ENCODE data around the gene CDH13. TPM values are rescaled to one million over a fixed set of nuclear protein-coding genes. Genes with fewer than 3 reads are reported as not detected.

CDH13 gene
- total and polyA plus RNA-seq, 2 donors (not counting 1 experiment from before 2014, with no cell fraction given) = 27.6 to 96.7 TPM

- Histone ChIP-seq H3K79me2 (ENCODE audit: control insufficient read depth, insufficient read depth, low read length) (no peaks in the 10 kb centered on the region), H3K36me3 (ENCODE audit: control insufficient read depth, insufficient read depth, low read length) (no peaks in the 10 kb centered on the region), H4K20me1 (ENCODE audit: control insufficient read depth, extremely low read depth, insufficient read depth, low read length) (no peaks in the 10 kb centered on the region), H3K4me3 (replicated peaks in 1 of 4; ENCODE audit: control extremely low read depth in 1 of 4, insufficient read depth in 1 of 4, low read depth in 3 of 4, low read length in 4 of 4) (no peak overlapping the region), H3K27ac (ENCODE audit: insufficient read depth, low read length) (no peak overlapping the region), H2AFZ (ENCODE audit: low read length) (no peak overlapping the region), H3K9ac (ENCODE audit: insufficient read depth, low read length) (no peak overlapping the region), H3K9me3 (ENCODE audit: control insufficient read depth, insufficient read depth, low read depth, low read length) (no peaks in the 10 kb centered on the region), H3K4me1 (ENCODE audit: control insufficient read depth, extremely low read depth, insufficient read depth, low read length) (no peaks in the 10 kb centered on the region), H3K27me3 (ENCODE audit: control insufficient read depth, insufficient read depth, low read length) (no peaks in the 10 kb centered on the region), H3K4me2 (ENCODE audit: extremely low read depth, insufficient read depth, low read length) (no peak overlapping the region)
- DNase-seq (ENCODE audit: low read depth in 2 of 2) = no peak
- TF ChIP-seq CTCF (conservative IDR thresholded peaks at IDR 0.05 in 1 of 2, IDR thresholded peaks at IDR 0.05 in 1 of 2; ENCODE audit: low read depth in 1 of 2, low read length in 2 of 2) (no peak), EZH2 (IDR thresholded peaks at IDR 0.05; ENCODE audit: low read length, missing control alignments) (no peak)
Observed at GRCh38 chr16:82782715-82783251, 156.0 kb downstream of the CDH13 start.

GRCh38 chr16:82783933-82784572 is 157.3 kb downstream of the CDH13 start:
- Histone ChIP-seq H3K9ac (ENCODE audit: insufficient read depth, low read length) (no peak overlapping the region), H3K9me3 (ENCODE audit: control insufficient read depth, insufficient read depth, low read depth, low read length) (no peaks in the 10 kb centered on the region), H3K4me2 (ENCODE audit: extremely low read depth, insufficient read depth, low read length) (no peak overlapping the region), H3K36me3 (ENCODE audit: control insufficient read depth, insufficient read depth, low read length) (no peaks in the 10 kb centered on the region), H3K4me3 (replicated peaks in 1 of 4; ENCODE audit: control extremely low read depth in 1 of 4, insufficient read depth in 1 of 4, low read depth in 3 of 4, low read length in 4 of 4) (no peak overlapping the region), H2AFZ (ENCODE audit: low read length) (no peak overlapping the region), H3K27me3 (ENCODE audit: control insufficient read depth, insufficient read depth, low read length) (no peaks in the 10 kb centered on the region), H3K79me2 (ENCODE audit: control insufficient read depth, insufficient read depth, low read length) (no peaks in the 10 kb centered on the region), H4K20me1 (ENCODE audit: control insufficient read depth, extremely low read depth, insufficient read depth, low read length) (no peaks in the 10 kb centered on the region), H3K4me1 (ENCODE audit: control insufficient read depth, extremely low read depth, insufficient read depth, low read length) (no peaks in the 10 kb centered on the region), H3K27ac (ENCODE audit: insufficient read depth, low read length) (no peak overlapping the region)
- no peak for DNase-seq (ENCODE audit: low read depth in 2 of 2)
- TF ChIP-seq CTCF (conservative IDR thresholded peaks at IDR 0.05 in 1 of 2, IDR thresholded peaks at IDR 0.05 in 1 of 2; ENCODE audit: low read depth in 1 of 2, low read length in 2 of 2) = no peak

GRCh38 chr16:82784573-82784968 is 157.8 kb downstream of the CDH13 start:
- no peak for DNase-seq (ENCODE audit: low read depth in 2 of 2)
- Histone ChIP-seq H3K4me2 (ENCODE audit: extremely low read depth, insufficient read depth, low read length) (no peak overlapping the region), H3K9ac (ENCODE audit: insufficient read depth, low read length) (no peak overlapping the region), H3K79me2 (ENCODE audit: control insufficient read depth, insufficient read depth, low read length) (no peaks in the 10 kb centered on the region), H3K4me1 (ENCODE audit: control insufficient read depth, extremely low read depth, insufficient read depth, low read length) (no peaks in the 10 kb centered on the region), H3K27me3 (ENCODE audit: control insufficient read depth, insufficient read depth, low read length) (no peaks in the 10 kb centered on the region), H2AFZ (ENCODE audit: low read length) (no peak overlapping the region), H3K36me3 (ENCODE audit: control insufficient read depth, insufficient read depth, low read length) (no peaks in the 10 kb centered on the region), H3K4me3 (replicated peaks in 1 of 4; ENCODE audit: control extremely low read depth in 1 of 4, insufficient read depth in 1 of 4, low read depth in 3 of 4, low read length in 4 of 4) (no peak overlapping the region), H3K9me3 (ENCODE audit: control insufficient read depth, insufficient read depth, low read depth, low read length) (no peaks in the 10 kb centered on the region), H4K20me1 (ENCODE audit: control insufficient read depth, extremely low read depth, insufficient read depth, low read length) (no peaks in the 10 kb centered on the region), H3K27ac (ENCODE audit: insufficient read depth, low read length) (no peak overlapping the region)
- TF ChIP-seq CTCF (conservative IDR thresholded peaks at IDR 0.05 in 1 of 2, IDR thresholded peaks at IDR 0.05 in 1 of 2; ENCODE audit: low read depth in 1 of 2, low read length in 2 of 2) = no peak
- TF ChIP-seq EZH2 (IDR thresholded peaks at IDR 0.05; ENCODE audit: low read length, missing control alignments) = no peak

All from fibroblast of lung (primary cell).